GM18498 (cell line): ENCODE measurements around the gene THBS3.
A peak's percentile ranks its signal among the peaks of the same experiment; 100 is the strongest.
"Not testable (repeated sequence)": the region's sequence is repeated elsewhere in the genome, so short reads cannot be mapped to it uniquely, and the experiment has no call there.

Experiments used
- ATAC-seq: cut with Tn5 transposase; IDR thresholded peaks from one replicate; pipeline ENCODE4 v1.9.1; 2021; ENCODE audit warnings: mild to moderate bottlenecking, moderate library complexity; ENCODE audit not compliant: unreplicated experiment

The THBS3 gene

GRCh38 chr1:155207806-155208540 is at the start of gene THBS3:
Gene THBS3 (minus strand): TSS chr1:155207897. CDS start chr1:155207876, 21 bp downstream.
- ATAC-seq: no peak

GRCh38 chr1:155256058-155256852 is 48.6 kb upstream of the THBS3 start:
- no peak for ATAC-seq

GRCh38 chr1:155255243-155256007 is 47.7 kb upstream of the THBS3 start, which contains the start of gene ENTREP3:
Gene ENTREP3 (minus strand): TSS chr1:155255483. CDS start chr1:155254877, 606 bp downstream.
- ATAC-seq: peak; percentile 59

- no peak for ATAC-seq
Observed at GRCh38 chr1:155254714-155255242, 47.1 kb upstream of the THBS3 start.

GRCh38 chr1:155254228-155254713 is 46.6 kb upstream of the THBS3 start:
- ATAC-seq: no peak

GRCh38 chr1:155253797-155254196 is 46.1 kb upstream of the THBS3 start:
- no peak for ATAC-seq

GRCh38 chr1:155253208-155253607 is 45.5 kb upstream of the THBS3 start:
- no peak for ATAC-seq

GRCh38 chr1:155251566-155251965 is 43.9 kb upstream of the THBS3 start:
- ATAC-seq: no peak

GRCh38 chr1:155250633-155251449 is 43.1 kb upstream of the THBS3 start:
- ATAC-seq: peak; percentile 82

GRCh38 chr1:155250246-155250632 is 42.5 kb upstream of the THBS3 start:
- peak; percentile 5 for ATAC-seq

GRCh38 chr1:155247667-155248553 is 40.2 kb upstream of the THBS3 start:
- no peak for ATAC-seq

- ATAC-seq: not testable (repeated sequence)
Observed at GRCh38 chr1:155246796-155247195, 39.1 kb upstream of the THBS3 start.

- no peak for ATAC-seq
Observed at GRCh38 chr1:155245163-155245524, 37.4 kb upstream of the THBS3 start.

GRCh38 chr1:155244368-155245162 is 36.9 kb upstream of the THBS3 start:
- ATAC-seq: peak; percentile 87

GRCh38 chr1:155242805-155243358 is 35.2 kb upstream of the THBS3 start:
- ATAC-seq: no peak

GRCh38 chr1:155241841-155242264 is 34.2 kb upstream of the THBS3 start:
- ATAC-seq: no peak

- ATAC-seq: no peak
Observed at GRCh38 chr1:155241069-155241679, 33.5 kb upstream of the THBS3 start.
